ENCODE measurements around the gene SLC4A1AP.
A peak's percentile ranks its signal among the peaks of the same experiment; 100 is the strongest.

Gene SLC4A1AP

DNA sequence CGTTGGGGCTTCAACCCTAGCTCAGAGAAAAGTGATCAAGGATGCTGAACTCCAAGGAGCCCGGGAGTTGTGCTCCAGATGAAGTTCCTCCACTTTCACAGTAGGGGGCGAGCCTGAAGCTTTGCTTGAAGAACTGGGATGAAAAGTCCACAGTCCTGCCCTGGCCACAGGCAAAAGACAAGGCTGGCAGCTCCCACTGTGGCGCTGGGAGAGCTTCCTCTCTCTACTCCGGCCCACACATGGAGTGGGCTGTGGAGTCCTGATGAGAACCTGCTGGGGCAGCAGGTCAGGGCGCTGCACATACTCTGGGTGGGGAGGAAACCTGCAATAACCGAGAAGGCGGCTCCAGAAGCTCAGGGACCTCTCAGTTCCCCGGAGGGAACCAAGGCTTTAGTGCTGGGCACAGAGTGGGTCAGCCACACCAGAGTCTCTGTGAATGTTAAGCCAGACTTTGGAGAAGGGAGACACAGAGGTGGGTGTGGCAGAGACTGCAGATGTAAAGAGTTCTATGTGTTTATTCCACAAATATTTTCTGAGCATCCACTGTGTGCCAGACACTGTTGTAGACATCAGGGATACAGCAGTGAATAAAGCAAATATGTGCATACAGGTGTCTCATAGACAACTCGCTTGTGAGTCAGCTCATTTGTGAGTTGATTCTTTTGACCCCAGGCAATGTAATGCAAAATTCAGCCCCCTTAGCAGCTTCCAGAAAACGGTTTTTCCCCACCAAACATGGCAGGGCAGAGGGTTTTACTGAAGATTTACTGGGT, 59.9 kb downstream of the SLC4A1AP start:
- DNase-seq: peak; percentile 67

DNA sequence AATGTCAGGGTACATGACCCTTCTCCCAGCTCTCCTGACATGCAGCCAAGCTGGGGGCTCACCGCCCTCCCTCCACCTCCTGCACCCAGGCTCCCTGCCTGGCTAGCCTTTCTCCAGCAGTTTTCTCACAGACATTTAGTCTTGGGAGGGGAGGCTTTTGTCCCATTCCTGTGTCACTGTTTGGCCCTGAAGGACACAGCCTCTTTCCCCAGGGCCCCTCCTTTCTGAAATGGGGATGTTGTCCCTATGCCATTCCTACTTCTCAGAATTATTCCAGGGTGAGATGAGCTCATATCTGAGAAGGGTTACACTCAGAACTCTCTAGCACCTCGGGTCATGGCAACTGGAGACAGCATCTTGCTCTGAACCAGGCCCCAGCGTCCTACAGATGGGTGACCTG, 60.5 kb downstream of the SLC4A1AP start:
- DNase-seq: peak; percentile 53

DNA sequence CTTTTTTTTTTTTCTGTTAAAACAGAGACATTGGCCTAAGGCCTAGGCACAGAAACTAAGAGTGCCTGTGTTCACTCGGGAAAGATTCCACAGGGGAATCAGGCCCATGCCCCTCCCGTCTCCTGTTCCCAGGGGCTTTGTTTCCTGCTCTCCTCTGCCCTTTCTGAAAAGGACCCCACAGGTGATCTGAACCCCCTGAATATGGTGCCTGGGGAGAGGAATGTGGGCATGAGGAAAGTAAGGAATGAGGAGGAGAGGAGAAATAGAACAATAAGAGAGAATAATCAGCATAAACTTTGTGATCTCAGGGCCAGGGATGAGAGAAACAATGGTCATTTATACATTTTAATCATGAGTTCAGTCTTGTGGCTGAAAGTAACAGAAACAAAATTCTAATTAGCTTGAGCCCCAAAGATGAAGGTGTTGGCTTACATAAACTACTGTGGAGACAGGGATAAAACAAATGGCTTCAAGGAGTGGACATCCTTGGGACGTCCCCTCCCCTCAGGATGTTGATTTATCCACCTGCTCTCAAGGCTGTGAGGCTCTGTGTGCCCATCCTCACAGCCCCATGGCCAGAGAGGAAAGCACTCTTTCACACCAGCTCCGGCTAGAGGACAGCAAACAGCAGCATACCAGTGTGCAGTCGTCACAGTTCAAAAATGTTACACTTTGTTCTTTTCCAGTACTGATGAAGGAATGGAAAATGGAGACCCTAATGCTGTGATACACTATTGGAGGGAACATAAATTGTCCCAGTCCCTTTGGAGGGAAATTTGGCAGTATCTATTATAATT, 61.4 kb downstream of the SLC4A1AP start:
- DNase-seq: peak; percentile 13

DNA sequence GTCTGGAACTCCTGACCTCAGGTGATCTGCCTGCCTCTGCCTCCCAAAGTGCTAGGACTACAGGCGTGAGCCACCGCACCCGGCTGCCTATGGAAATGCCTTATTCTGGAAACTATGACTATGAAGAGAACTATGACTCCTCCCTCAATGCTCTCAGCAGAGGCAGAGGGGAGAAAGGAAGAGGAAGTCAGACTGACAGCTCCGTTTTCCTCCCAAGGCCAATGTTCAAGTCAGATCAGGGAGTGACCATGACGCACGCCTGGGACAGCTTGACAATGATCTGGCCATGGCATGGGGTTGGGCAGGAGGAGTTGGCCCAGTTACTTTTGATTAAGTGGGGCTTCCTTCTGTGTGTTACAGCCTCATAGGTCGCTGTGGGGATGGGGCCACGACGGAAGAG, 63.6 kb downstream of the SLC4A1AP start:
- peak; percentile 28 for DNase-seq

DNA sequence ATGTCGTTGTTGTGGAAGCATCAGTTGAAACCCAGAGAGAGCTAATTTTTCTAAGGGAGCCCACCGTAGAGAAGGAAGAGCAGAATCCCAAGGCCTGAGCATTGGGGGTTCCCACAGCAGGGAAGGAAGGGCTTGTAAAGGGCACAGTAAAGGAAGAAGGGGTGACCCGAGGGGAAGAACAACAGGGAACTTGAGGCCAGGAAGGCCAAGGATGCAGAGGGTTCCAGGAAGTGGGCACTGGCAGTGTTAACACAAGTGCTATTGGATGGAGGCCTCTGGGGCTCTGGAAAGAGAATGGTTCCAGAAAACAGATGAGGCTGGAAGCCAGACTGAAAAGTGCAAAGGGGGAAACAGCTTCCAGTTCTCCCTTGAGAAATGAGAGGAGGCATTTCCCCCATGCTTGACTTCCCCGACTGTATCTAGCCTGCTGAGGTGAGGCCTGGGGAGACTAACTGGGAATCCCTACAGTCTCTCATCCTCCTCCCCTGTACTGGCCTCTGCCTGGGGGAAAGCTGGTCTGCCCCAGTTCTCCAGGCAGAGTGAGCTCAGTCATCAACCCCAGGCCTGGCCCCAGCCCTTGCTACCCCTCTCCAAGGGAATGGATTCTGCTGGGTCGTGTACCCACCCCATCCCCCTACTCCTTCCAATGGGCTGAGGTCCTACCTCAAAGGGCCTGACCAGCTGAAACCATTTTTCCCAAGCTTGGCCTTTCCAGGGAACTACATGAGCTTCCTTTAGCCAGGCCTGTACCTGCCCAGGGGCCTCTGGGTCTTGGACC, 64.6 kb downstream of the SLC4A1AP start:
- DNase-seq: peak; percentile 47

DNA sequence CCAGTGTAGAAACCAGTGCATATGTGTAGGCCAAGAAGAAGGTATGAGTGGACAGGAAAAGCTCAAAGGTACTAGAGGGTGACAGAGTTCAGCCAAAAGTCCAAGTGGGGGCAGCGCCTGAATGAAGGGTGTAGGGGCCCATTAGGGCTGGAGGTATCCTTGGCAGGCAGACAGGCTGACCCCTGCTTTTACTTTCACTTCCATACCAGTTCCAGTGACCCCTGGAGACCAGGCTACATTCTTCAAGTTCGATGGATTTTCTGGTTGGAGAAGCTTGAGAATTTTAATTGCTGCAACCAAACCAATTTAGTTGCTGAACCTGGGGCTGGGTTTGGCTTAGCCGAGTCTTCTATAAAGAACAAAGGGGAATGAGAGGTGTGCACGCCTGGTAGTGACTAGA, 65.5 kb downstream of the SLC4A1AP start:
- DNase-seq: peak; percentile 26

DNA sequence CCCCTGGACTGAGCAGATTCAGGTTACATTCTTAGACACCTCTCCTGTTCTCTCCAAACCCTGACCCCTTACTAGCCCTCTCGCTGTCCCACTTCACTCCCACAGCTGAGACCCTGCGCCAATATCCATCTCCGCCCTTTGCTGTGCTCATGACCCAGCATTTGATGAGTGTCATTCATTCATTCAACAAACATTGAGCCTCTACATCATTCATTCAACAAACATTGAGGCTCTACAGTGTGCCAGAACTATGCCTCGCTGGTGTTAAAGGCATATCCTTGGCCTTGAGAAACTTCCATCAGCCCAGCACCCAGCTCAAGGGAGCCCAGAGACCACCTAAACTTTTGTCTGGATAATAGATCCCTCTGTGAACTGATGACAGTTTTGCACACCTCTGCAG, 65.9 kb downstream of the SLC4A1AP start:
- DNase-seq: peak; percentile 38

DNA sequence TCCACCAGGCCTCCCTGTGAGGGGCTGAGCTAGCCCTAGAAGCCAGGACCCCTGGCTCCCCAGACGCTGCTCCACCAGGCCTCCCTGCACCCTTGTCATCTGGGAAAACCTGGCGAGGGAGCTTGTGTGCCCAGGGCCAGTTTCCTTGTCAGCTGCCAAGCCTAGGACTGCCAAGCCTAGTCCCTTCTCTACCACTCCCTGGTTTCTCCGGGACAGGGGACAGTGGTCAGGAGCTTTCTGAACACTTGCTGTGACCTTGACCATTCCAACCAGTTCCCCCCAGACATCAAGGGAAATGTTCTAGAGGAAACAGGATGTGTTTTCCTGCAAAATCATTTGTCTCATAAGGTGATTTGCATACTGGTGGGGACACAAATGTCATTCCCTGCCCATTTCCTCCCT, 66.6 kb downstream of the SLC4A1AP start:
- DNase-seq: peak; percentile 50

DNA sequence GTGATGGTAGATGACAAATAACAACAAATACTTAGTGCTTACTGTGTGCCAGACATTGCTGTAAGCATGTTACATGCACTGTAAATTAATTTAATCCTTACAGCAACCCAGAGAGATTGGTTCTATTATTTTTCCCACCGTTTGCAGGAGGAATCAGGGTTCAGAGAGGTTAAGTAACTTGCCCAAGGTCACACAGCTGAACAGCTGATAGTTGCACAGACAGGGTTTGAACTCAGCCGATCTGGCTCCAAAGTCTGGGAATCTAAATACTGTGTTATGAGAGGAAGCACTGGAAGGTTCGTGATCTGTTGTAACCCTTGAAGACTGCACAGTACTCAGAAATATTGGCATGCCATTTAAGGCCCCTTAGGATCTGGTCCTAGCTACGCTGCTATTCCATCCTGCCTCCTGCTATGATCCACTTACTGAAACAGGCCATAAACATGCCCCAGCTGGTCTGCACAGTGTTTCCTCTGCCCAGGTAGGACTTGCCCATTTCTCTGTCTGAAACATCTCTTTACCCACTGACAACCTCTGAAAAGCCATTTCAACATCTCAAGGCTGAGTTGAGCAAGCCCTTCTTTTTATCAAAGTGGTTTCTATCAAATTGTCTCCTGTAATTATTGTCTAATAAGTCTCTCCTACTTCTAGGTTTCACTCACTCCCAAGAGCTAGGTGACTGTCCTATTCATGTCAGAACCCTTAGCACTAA, 67.4 kb downstream of the SLC4A1AP start:
- peak; percentile 33 for DNase-seq

DNA sequence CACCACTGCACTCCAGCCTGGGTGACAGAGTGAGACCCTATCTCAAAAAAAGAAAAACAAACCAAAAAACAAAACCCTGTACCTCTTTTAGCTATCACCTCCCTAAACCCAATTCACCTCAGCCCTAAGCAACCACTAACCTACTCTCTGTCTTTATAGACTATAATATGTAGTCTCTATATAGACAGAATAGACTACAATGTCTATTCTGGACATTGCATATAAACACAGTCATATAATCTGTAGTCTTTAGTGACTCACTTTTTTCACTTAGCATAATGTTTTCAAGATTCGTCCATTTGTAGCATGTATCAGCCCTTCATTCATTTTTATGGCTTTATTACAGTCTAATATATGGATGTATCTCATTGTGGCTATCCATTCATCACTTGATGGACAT, 70.6 kb downstream of the SLC4A1AP start:
- DNase-seq: no peak

DNA sequence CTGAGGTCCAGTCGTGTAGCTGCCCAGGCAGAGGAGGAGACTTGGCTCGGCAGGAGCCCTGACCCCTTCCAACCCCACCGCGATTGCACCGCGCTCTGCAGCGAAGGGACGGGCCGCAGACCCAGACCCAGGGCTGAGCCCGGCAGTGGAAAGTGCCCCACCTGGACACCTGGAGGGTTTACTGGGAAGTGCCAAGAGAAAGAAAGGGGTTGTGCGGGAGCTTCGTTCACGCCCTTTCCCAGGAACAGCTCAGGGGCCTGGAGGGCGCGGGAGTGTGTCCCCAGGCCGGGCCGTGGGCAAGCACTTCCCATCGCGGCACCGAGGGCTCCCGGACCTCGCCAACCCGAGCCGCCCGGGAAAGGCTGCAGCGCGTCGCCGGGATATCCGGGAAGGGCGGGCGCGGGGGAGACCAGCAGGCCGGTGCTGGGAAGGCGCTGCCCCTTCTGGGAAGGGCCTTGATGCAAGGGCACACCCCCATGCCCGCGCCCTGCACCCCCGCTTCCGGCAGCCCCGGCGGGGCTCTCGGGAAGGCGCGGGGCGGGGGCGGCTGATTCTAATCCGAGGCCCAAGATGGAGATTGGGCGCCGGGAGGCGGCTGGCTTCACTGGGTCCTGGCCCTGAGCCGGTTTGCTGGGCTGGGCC, 71.7 kb downstream of the SLC4A1AP start:
- peak; percentile 87 for DNase-seq

DNA sequence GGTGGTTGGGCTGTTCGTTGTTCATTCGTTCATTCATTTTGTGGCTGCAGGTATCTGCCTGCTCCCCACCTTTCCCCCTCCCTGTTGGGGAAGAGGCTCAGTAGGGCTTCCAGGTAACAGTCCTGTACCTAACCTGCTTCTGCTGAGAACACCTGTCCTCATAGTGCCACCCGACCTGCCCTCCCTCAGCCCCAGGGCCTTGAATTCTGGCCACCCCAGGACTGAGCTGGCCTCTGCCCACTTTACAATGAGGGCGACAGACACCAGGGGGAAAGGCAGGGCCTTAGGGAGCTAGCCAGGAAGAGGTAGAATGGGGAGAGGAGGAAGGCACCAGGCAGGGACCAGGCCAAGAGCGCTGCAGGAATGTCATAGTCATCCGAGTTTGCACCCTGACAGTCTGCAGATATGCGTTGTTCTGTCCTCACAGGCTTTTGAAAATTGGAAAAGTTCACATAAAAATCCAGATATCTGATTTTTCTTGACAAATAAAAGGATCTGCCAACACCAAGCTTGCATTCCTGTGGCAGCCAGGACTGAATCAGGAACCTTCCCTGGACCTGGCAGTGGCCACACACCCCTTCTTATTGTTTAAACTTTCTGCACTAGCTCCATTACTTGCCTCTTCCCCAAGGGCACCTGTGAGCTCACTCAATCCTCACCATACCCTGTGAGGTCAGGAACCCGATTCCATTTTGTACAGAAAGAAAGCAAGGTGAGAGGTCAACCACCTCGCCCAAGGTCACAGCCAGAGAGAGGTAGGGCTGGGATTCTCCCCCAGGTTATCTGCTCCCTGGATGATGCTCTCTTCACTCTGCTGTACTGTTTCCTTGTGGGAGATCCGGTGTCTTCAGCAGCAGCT, 72.6 kb downstream of the SLC4A1AP start:
- DNase-seq: peak; percentile 52

DNA sequence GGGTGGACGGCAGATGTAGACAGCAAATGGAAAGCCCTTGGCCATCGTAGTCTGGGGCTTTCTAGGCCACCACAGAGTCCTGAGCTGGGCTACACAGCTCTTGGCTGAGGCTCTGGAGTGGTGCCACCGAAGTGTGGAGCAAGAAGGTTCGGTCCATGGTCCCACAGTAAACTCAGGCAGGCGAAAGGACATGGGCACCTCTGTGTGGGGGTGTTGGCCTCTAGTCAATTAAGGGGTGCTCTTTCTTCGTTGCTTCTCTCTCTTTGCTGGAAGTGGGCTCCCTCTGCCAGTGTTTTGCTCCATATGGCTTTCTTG, 73.2 kb downstream of the SLC4A1AP start:
- DNase-seq: no peak

DNA sequence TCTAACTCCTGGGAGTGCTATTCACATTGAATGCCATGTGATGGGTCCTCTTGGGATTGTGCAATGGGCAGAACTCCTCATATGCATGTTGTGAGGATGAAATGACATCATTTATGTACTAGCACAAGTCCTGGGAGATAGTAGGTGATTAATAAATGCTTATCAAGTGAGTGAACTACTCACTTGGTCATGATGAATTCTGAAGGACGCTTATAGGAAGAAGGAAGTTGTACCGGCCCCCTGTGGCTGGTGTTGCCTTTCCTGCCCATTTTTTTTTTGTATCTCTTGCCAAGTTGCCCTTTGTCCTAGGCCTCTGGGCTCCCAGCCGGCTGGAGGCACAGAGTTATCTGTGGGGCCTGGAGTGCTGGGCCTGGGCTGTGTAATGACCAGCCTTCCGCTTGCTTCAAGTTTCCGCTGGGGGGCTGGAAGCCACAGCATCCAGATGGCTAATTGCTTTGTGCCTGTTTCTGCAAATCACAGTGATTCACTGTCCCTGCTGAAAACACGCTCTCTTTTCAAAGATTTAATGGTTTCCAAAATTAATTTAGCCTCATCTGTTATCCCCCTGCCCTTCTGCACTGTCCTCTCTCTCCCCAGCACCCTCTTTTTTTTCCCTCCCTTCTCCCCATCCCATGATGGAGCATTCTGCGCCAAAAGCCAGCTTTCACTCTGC, 74.1 kb downstream of the SLC4A1AP start:
- DNase-seq: no peak

DNA sequence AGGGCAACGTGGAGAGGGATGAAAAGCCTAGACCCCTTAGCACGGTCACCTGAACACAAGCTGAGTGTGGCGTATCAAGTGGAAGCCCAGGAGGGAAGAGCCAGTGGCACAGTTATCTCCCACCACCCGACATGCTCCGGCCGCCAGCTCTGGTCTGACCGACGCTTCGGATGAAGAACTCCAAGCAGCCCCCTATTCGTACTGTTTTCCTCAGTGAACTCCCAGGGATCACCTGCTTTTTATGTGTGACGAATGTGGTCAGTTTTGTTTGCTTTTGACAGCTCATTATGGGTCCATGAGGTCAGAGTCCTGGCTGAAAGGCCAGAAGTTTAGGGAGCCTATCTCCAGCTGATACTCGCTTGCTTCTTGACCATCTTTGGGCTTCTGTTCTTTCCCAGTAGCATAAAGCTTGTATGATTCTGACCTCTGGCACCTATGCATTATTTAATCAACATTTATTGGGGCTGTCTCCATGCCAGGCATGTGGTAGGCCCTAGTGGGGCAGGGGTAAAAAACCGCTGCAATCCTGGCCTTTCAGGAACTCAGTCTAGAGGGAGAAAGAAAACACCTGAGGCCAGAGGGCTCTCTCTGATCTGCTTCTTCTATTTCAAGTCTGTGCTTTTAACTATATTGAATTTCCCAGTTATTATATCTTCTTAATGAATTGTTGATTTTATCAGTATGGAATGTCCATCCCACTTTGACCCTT, 74.8 kb downstream of the SLC4A1AP start:
- DNase-seq: peak; percentile 33

DNA sequence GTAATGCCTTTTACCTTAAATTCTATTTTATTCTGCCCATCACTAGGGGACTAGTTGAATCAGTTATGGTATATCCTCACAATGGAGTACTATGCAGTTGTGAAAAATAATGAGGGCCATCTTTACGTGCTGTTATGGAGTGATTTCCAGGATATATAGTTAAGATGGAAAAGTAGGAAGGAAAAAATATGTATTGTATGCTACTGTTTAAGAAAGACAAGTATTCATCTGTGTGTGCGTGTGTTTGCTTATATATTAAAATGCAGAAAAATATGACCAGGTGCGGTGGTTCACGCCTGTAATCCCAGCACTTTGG, 75.3 kb downstream of the SLC4A1AP start:
- no peak for DNase-seq

DNA sequence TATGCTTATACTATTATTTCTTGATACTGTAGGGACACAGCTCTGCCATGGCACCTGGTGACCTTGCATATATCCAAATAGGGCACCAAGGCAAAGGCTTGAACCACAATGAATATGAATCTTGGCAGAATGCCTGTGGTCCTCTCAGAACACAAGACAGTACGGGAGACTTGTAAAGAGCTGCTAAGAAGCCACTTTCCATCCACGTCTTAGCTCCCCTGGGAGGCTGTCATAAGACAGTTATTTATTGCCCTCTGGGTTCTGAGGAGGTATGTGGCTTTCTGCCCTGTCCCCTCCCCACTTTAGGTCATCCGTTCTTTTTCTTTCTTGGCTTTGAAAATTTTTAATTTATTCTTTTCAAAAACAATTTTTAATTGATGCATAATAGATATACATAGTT, 78.0 kb downstream of the SLC4A1AP start:
- DNase-seq: peak; percentile 30

DNA sequence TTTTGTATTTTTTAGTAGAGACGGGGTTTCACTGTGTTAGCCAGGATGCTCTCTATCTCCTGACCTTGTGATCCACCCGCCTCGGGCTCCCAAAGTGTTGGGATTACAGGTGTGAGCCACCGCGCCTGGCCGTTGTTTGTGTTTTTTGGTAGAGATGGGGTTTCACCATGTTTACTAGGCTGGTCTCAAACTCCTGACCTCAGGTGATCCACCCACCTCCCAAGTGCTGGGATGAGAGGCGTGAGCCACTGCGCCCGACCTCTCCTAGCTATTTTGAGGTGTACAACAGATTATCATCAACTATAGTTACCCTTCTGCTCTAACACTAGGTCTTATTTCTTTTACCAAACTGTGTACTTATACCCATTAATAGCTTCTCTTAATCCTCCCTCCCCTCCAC, 78.9 kb downstream of the SLC4A1AP start:
- DNase-seq: peak; percentile 37
